Measurements from ENCODE around the gene FAM168A.

DNA sequence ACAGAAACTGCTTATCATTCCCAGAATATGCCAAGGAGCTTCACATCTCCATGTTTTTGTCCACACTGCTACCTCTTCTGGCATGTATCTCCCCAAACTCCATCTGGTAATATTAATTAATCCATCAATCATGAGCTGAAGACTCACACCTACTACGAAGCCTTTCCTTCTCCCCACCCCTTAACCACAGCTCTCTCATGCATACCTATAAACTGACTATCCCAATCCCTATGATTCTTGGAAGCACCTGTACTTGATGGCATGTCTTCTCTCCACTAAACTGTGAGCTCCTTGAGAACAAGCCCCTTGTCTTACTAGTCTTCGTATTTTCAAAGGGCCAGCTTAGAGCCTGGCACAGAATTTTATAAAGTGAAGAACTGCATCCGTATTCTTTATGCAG, 174.4 kb downstream of the FAM168A start:
- TF ChIP-seq, protein P1, sequence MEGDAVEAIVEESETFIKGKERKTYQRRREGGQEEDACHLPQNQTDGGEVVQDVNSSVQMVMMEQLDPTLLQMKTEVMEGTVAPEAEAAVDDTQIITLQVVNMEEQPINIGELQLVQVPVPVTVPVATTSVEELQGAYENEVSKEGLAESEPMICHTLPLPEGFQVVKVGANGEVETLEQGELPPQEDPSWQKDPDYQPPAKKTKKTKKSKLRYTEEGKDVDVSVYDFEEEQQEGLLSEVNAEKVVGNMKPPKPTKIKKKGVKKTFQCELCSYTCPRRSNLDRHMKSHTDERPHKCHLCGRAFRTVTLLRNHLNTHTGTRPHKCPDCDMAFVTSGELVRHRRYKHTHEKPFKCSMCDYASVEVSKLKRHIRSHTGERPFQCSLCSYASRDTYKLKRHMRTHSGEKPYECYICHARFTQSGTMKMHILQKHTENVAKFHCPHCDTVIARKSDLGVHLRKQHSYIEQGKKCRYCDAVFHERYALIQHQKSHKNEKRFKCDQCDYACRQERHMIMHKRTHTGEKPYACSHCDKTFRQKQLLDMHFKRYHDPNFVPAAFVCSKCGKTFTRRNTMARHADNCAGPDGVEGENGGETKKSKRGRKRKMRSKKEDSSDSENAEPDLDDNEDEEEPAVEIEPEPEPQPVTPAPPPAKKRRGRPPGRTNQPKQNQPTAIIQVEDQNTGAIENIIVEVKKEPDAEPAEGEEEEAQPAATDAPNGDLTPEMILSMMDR (optimal IDR thresholded peaks at IDR 0.05 in 1 of 3, IDR thresholded peaks at IDR 0.05 in 1 of 3, conservative IDR thresholded peaks at IDR 0.05 in 1 of 3; ENCODE audit: extremely low read depth in 1 of 3, insufficient read depth in 2 of 3, low read length in 3 of 3) = no peak
- TF ChIP-seq EZH2 (IDR thresholded peaks at IDR 0.05; ENCODE audit: low read length) = no peak

All from keratinocyte (primary cell).